AG04450 (cell line): Measurements from ENCODE around the gene URM1. TPM values are rescaled to one million over a fixed set of nuclear protein-coding genes. Genes with fewer than 3 reads are reported as not detected.

Experiments
- CTCF ChIA-PET: fragments of 300-600, 350-600 bp; formaldehyde crosslinking; extraction: SDS; loops from one replicate; lab custom pipeline; 2022; ENCODE audit warnings: antibody characterized with exemption, inconsistent platforms; lab: Charles Lee
- POLR2A ChIA-PET: fragments of 350-600 bp; formaldehyde crosslinking; extraction: SDS; loops from one replicate; lab custom pipeline; 2021; ENCODE audit warnings: antibody characterized with exemption, inconsistent platforms; lab: Yijun Ruan, JAX
- DNase-seq: peaks from one replicate; pipeline ENCODE4 v3.0.0-alpha.2; 2011; ENCODE audit warnings: low read depth, low spot score
- H3K27ac ChIP-seq: one replicate; pipeline ENCODE4 v1.5.1; 2012; ENCODE audit warnings: low read depth, low read length, control low read depth
- H3K27me3 ChIP-seq: one replicate; pipeline ENCODE4 v1.6.0; 2012; ENCODE audit warnings: low read length; ENCODE audit not compliant: control insufficient read depth, insufficient read depth
- H3K4me3 ChIP-seq: 2 replicates; pipeline ENCODE4 v1.5.1; 2011; ENCODE audit warnings: mild to moderate bottlenecking, low read depth, low read length, control low read depth
- H3K9me3 ChIP-seq: 2 replicates; pipeline ENCODE4 v1.5.1; 2012; ENCODE audit warnings: low read length; ENCODE audit not compliant: control insufficient read depth, insufficient read depth
- CTCF ChIP-seq: IDR thresholded peaks from 2 replicates; pipeline ENCODE4 v1.5.1; 2011; ENCODE audit warnings: low read depth, low read length, control low read depth, inconsistent platforms
- polyA plus RNA-seq: library from polyadenylated mRNA; depleted of rRNA; stranded (reverse); fragments of >200 nt; gene quantifications from 2 replicates; pipeline ENCODE4 v1.2.3, GENCODE V29; 2011

Gene URM1
- polyA plus RNA-seq, 1 experiment = 44.7 TPM

- Histone ChIP-seq H3K27me3 (no peaks in the 10 kb centered on the region), H3K27ac (no peak overlapping the region), H3K9me3 (no peaks in the 10 kb centered on the region), H3K4me3 (no peak overlapping the region)
- DNase-seq = no peak
- POLR2A ChIA-PET = interaction anchor here (0.8 kb wide), 1 partner anchor 12 kb away, joined by 3 read pairs; no protein-coding TSS in a partner anchor
- CTCF ChIA-PET = interaction anchor here (1.1 to 2.8 kb wide), 4 partner anchors 9 to 55 kb away, joined by 3 to 7 read pairs (median 4); no protein-coding TSS in a partner anchor
- TF ChIP-seq CTCF = no peak
Observed at GRCh38 chr9:128349772-128350171, 21.4 kb upstream of the URM1 start.

- no peaks in the 10 kb centered on the region for H3K27me3 ChIP-seq
- H3K4me3 ChIP-seq = no peak overlapping the region
- CTCF ChIA-PET = interaction anchor here (0.9 to 1.8 kb wide), 2 partner anchors 14 to 16 kb away, joined by 4 to 5 read pairs; partner anchors contain the start of gene URM1
- POLR2A ChIA-PET = interaction anchor here (0.5 kb wide), 1 partner anchor 60 kb away, joined by 3 read pairs; no protein-coding TSS in a partner anchor
- no peaks in the 10 kb centered on the region for H3K9me3 ChIP-seq
- H3K27ac ChIP-seq = no peak overlapping the region
- TF ChIP-seq CTCF = no peak
- no peak for DNase-seq
Observed at GRCh38 chr9:128355451-128355850, 15.7 kb upstream of the URM1 start.

GRCh38 chr9:128358090-128358489 is 13.1 kb upstream of the URM1 start:
- H3K27me3 ChIP-seq = no peaks in the 10 kb centered on the region
- CTCF ChIA-PET = interaction anchor here (1.3 kb wide), 1 partner anchor 9 kb away, joined by 3 read pairs; no protein-coding TSS in a partner anchor
- POLR2A ChIA-PET = no interaction called here
- H3K27ac ChIP-seq = no peak overlapping the region
- DNase-seq = no peak
- H3K4me3 ChIP-seq = no peak overlapping the region
- H3K9me3 ChIP-seq = no peaks in the 10 kb centered on the region
- TF ChIP-seq CTCF = no peak

GRCh38 chr9:128358861-128359260 is 12.3 kb upstream of the URM1 start:
- no peak for DNase-seq
- CTCF ChIA-PET = interaction anchor here (1.3 to 5.0 kb wide), 2 partner anchors 10 to 63 kb away, joined by 3 to 31 read pairs; no protein-coding TSS in a partner anchor
- Histone ChIP-seq H3K27me3 (no peaks in the 10 kb centered on the region), H3K4me3 (no peak overlapping the region), H3K9me3 (no peaks in the 10 kb centered on the region), H3K27ac (no peak overlapping the region)
- POLR2A ChIA-PET = no interaction called here
- no peak for TF ChIP-seq CTCF

- H3K27me3 ChIP-seq = no peaks in the 10 kb centered on the region
- no peak for TF ChIP-seq CTCF
- no peak overlapping the region for H3K4me3 ChIP-seq
- no peak overlapping the region for H3K27ac ChIP-seq
- no peaks in the 10 kb centered on the region for H3K9me3 ChIP-seq
- no peak for DNase-seq
- ChIA-PET POLR2A (no interaction called here), CTCF (interaction anchor here (2.0 to 5.0 kb wide), 4 partner anchors 10 to 65 kb away, joined by 8 to 35 read pairs (median 26); partner anchors contain the start of gene URM1)
Observed at GRCh38 chr9:128360826-128361225, 10.3 kb upstream of the URM1 start.
